SH-SY5Y (cell line): ENCODE results near the gene DHFR.

ENCODE experiments used
- GATA2 ChIP-seq: IDR thresholded peaks from 2 replicates; pipeline ENCODE4 v1.6.1; 2011; ENCODE audit warnings: mild to moderate bottlenecking, low read depth, low read length
- GATA3 ChIP-seq: IDR thresholded peaks from 2 replicates; pipeline ENCODE4 v1.6.1; 2011; ENCODE audit warnings: low read depth, mild to moderate bottlenecking, low read length, moderate library complexity

DNA sequence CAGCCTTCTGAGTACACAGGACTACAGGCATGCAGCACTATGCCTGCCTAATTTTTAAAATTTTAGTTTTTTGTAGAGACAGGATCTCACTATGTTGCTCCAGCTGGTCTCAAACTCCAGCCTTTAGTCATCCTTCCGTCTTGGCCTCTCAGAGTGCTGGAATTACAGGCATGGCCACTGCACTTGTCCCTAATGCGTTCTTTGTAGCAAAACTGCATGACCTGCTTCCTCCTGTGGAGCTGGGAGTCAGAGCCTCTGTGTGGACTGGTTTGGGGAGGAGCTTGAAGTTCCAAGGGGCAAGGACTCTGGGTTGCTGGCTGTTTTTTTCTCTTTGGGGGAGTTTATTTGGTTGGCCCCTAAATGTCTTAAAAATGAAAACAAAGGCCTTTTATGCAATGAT is 62.0 kb downstream of the DHFR start:
- no peak for TF ChIP-seq GATA2
- TF ChIP-seq GATA3 = no peak
